GM21576 (cell line): ENCODE measurements around the gene DYNC1LI2.
"Not testable (repeated sequence)": the region's sequence is repeated elsewhere in the genome, so short reads cannot be mapped to it uniquely, and the experiment has no call there.

Experiments
- ATAC-seq: cut with Tn5 transposase; IDR thresholded peaks from one replicate; pipeline ENCODE4 v1.9.1; 2021; ENCODE audit warnings: mild to moderate bottlenecking, moderate library complexity; ENCODE audit not compliant: unreplicated experiment

The DYNC1LI2 gene

DNA sequence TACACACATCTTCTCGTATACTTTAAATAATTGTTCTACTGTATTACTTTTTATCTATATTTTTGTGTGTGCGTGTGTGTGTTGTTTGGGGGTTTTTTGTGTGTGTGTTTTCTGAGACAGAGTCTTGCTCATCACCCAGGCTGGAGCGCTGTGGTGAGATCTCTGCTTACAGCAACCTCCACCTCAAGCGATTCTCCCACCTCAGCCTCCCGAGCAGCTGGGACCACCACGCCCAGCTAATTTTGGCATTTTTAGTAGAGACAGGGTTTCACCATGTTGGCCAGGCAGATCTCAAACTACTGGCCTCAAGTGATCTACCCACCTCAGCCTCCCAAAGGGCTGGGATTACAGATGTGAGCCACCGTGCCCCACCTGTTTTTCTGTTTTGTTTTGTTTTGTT lies 53.4 kb downstream of the DYNC1LI2 start:
- ATAC-seq = no peak

DNA sequence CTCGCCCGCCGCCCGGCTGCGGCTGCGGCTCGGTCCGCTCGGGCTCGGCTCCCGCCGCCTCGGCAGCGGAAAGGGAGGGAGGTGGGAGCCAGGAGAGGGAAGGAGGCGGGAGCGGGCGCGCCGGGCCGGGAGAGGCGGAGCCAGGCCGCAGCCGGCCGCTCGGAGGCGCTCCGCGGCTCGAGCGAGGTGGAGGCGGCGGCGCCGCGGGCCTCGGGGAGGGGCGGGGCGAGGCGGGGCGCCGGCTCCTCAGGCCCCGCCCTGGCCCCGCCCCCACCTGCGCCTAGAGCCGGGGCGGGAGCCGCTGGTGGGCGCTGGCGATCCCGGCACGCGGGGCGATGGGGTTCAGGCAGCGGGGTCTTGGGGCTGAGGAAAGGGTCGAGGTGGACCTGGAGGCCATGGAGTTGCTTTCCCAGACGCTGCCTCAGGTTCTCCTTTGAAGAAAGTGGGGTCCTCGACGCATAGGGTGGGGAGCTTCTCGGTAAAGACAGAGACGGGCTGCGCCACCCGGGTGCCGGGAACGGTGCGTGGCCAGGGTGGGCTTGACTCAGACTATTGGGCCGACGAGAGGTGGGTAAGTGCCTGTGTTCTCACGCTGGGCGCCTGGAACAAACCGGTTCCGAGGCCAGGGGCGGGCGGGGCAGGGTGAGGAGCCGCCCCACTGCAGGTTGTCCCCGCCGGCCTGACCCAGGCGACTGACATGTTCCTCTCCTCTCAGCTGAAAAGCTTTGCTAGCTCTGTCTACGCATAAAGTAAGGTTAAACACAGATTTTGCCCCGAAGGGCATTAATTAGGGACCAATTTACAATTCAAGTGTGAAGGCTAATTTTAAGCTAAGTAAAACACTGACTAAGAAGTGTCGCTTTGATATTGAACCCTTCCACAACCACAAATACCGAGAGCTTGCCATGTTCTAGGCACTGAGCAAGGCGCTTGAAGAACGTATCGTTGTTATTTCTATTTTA lies 54.5 kb downstream of the DYNC1LI2 start, which contains the start of gene CMTM4:
TSS of gene CMTM4 (minus strand) at position 75 of the 962 bp plus-strand sequence. CDS start 218 bp downstream, outside the sequence.
- ATAC-seq = peak; percentile 80

DNA sequence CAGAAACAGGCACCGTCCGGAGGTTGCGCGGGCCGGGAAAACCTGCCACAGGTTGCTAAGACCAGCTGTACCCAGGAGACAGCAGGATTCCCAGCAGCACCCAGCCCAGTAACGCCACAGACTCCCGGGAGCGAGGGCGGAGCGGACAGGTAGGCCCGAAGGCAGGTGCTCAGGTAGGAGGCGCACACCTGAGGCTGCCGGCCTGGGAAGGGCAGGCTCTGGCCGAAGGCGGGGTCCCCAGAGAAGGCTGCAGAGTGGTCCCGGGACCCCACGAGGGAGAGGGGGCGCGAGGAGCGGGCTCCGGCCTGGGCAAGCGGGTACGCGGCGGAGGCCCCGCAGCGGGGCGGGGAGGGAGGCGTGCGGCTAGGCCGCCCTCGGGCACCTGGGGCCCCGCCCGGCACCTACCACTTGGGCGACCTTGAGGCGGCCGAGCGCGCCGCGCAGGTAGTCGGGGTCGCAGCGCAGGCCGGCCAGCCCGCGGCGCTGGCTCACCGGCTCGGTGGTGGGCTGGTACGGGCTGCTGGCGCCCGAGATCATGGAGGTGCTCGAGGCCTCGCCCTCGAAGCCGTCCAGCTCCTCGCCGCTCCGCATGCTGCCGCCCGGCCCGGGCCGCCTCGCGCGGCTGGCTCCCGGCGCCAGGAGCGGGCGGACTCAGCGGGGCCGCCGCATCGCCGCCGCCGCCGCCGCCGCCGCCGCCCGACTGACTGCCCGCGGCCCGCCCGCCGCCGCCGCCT lies 55.3 kb downstream of the DYNC1LI2 start:
- ATAC-seq = peak; percentile 36

DNA sequence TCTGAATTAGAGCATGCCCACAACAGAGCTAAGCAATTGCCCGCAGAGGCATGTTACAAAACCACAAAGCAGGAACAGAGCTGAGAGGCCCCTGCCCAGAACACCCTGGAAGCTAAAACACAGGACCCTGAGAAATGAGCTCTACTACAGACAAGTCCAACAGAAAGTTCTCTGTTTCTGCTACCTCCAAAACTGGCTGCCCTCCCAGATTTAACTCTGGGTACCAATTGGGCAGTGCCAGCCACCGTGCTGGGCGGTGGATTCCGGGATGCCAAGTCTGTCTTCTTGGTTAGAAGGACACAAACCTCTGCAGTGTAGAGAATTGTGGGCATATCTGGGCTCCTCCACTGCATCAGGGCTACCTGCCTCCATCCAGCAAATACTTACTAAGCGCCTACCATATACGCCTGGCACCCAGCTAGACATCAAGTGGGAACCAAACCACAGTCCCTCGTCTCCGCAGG lies 55.9 kb downstream of the DYNC1LI2 start:
- no peak for ATAC-seq

DNA sequence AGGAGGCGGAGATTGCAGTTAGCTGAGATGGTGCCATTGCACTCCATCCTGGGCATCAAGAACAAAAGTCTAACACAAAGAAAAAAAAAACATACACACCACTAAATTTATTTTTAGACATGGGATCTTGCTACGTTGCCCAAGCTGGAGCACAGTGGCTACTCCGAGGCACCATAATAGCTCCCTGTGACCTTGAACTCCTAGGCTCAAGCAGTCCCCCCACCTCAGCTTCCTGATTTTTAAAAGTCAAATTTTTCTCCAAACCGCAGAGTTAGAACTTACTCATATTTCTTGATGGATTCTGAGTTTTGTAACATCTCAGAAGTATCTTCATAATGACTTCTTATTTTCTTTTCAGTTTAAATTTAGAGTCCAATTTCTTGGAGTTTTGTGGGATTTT lies 58.3 kb downstream of the DYNC1LI2 start:
- ATAC-seq = no peak

DNA sequence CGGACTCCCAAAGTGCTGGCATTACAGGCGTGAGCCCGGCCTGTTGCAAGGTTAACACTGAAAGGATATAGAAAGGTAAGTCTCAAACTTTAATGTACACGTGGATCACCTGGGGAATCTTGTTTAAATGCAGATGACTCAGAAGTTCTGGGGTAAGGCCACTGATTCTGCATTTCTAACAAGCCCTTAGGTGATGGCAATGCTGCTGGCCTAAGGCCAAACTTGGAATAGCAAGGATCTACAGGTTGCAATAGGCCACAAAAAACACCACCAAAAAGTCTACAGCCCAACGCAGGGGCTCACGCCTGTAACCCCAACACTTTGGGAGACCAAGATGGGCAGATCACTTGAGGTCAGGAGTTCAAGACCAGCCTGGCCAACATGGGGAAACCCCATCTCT lies 59.1 kb downstream of the DYNC1LI2 start:
- no peak for ATAC-seq

DNA sequence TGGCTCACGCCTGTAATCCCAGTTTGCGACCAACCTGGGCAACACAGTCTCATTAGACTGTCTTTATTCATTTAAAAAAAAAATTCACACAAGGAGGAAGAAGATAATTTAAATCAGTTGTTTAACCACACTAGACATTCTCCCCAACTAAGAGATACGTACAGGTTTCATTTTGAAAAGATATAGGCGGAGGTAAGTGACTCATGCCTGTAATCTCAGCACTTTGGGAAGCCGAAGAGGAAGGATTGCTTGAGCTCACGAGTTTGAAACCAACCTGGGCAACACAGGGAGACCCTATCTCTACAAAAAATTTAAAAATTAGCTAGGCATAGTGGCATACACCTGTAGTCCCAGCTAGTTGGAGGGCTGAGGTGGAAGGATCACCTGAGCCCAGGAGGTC lies 60.2 kb downstream of the DYNC1LI2 start:
- ATAC-seq = no peak

DNA sequence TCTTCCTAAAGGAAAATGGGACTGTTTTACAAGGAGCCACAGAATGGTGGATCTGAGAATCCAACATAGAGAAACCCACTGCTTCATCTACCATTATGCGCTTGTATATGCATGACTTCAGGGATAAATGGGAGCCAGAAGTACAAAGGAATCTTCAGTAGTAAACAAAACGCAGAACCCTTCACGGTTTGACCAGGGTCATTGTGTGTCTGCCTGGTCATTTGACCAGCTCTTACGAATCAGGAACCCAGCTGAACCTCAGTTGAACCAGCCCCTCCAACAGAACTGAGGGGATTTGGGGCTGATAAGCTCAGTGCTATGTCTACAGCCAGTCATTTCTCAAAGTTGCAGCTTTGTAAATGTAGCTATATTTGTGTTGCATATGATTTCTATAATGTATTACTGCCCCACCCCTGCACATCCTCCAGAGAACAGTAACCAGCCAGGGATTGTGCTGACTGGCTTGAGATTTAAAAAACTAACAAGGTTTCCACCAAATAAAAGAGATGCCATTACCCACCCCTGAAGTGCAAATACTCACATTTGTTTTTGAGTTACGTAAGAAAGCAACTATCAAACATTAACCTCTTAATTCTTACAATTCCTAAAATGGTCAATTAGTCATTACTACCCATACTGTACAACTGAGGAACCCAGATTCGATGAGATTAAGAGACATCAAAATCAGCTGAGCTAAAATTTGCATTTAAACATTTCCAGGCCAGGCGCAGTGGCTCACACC lies 61.1 kb downstream of the DYNC1LI2 start:
- ATAC-seq = no peak

DNA sequence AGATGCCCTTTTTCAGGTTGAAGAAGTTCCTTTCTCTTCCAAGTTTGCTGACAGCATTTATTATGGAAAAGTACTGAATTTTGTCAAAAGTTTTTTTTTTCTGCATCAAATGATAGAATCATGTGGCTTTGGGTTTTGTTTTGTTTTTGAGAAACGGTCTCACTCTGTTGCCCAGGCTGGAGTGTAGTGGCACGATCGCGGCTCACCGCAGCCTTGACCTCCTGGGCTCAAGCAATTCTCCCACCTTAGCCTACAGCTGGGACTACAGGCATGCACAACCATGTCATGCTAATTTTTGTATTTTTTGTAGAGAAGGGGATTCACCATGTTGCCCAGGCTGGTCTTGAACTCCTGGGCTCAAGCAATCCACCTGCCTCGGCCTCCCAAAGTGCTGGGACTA lies 62.1 kb downstream of the DYNC1LI2 start:
- ATAC-seq = no peak

DNA sequence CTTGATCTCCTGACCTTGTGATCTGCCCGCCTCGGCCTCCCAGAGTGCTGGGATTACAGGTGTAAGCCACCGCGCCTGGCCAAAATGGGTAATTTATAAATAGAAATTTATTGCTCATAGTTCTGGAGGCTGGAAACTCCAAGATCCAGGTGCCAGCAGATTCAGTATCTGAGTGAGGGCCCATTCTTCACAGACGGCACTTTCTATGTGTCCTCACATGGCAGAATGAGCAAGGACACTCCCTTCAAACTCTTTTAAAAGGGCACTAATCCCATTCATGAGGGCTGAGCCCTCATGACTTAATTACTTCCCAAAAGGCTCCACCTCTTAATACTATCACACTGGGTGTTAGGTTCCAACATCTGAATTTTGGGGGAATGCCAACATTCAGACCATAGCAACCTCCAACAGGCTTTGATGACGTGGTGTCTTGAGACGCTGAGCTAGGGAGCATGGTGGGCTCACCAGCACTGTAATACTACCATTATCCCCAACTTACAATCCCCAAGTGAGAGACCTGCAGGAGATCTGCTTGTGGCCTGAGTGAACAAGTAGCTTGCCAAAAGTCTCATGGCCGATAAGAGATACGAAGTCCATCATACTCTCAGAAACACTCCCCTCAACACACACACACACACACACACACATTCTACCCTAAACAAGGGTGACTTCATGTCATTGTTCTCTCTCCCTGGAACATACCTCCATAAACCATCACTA lies 63.3 kb downstream of the DYNC1LI2 start:
- ATAC-seq = no peak

DNA sequence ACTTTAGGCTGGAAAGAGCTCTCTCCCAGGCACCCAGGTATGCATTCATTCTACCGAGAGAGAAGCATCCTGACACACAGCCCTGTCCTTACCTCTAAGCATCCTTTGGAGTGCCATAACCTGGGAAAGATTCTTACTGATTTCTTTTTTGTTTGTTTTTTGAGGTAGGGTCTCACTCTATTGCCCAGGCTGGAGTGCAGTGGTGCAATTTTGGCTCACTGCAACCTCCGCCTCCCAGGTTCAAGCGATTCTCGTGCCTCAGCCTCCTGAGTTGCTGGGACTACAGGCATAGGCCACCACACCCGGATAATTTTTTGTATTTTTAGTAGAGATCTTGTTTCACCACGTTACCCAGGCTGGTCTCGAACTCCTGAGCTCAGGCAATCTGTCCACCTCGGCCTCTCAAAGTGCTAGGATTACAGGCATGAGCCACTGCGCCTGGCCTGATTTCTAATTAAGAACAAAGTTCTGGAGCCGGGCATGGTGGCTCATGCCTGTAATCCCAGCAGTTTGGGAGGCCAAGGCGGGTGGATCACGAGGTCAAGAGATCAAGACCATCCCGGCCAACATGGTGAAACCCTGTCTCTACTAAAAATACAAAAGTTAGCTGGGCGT lies 65.8 kb downstream of the DYNC1LI2 start:
- ATAC-seq = not testable (repeated sequence)

DNA sequence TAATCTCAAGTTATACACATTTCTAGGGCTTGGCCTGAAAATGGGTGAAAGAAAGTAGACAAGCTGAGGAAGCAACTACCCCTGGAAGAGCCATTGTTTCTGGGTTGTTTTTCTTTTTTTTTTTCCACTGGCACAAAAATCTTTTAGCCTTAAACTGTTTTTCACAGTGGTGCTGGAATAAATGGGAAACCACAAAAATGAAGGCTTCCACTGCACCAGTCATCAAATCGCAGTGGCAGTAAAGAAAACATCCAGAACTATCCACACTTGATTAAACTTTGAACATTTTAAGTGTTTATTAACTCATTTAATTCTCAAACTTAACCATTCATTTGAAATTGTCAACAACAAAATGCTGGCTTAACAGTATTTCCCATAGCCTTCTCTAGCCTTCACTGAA lies 69.1 kb downstream of the DYNC1LI2 start:
- no peak for ATAC-seq

DNA sequence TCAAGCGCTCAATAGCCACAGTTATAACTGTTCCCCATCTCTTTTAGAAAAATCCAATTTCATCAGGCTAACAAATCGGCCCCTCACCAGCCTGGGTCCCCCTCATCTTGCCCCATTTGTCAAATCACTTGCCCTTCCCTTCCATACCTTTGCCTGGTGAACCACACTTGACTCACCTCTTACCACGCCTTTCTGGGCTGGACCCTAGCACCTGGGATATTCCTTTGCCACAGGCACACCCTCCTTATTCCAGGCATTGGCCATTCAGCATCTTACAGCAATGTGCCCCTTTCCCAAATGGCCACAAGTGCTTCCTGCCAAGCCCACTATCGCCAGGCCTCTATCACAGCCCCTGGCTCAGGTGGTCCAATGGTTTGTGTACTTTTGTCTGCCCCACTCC lies 69.7 kb downstream of the DYNC1LI2 start:
- no peak for ATAC-seq

DNA sequence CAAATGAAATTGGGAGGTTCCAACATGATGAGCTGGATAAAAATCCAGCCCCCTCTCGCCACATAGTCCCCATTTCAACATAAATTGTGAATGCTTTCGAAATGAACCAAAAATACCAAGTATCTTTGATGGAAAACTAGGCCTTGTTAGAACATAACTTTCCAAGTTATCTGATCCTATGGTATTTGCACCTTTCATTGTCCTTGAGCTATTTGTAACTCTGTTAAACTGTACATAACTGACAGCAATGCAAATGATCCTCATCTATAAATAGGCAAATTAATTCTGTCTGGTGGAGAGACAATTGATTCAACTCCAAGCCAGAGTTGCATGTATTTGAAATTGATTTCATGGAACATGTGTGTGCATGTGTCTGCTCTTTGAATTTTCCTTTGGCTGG lies 73.1 kb downstream of the DYNC1LI2 start:
- ATAC-seq = no peak

DNA sequence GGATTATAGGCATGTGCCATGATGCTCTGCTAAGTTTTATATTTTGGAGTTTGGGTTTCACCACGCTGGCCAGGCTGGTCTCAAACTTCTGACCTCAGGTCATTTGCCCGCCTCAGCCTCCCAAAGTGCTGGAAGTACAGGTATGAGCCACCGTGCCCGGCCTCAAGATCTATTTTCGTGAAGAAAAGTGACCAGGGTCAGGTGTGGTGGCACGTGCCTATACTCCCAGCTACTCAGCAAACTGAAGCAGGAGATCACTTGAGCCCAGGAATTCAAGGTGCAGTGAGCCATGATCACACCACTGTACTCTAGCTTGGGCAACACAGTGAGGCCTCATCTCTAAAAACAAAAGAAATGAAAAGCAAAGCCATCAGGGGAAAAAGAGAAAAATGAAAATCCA lies 73.6 kb downstream of the DYNC1LI2 start:
- ATAC-seq = no peak

DNA sequence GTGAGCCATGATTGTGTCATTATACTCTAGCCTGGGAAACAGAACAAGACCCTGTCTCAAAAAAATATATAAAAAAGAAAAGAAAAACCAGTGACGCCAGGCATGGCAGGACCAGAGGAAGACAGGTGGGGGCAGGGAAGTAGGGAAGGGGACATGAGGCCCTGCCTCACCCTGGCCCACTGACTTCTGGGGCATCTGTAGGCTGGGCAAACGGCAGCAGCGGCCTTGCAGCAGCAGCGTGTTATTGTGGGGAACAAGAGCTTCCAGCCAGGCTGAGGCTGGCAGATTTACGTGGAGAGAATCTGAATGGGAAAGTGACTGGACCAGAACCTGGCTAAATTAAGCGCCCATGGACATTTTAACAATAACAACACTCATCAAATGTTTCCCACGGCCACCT lies 74.2 kb downstream of the DYNC1LI2 start:
- ATAC-seq = no peak

DNA sequence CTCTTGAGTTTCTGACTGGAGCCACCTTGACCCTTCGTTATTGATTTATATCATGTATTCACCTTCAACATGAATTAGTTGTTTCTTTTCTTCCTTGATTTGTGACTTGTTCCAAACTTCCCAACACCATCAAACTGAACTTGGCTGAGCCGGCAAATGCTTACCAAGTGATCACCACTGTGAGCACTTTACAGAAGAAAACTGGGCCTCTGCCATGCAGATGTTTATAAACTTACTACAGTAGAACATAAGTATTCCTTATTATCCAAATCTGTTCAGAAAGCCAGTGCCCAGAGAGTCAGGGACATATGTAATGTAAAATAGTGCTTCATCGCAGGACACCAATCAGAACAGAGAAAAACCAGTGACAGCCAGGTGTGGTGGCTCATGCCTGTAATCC lies 74.8 kb downstream of the DYNC1LI2 start:
- ATAC-seq = no peak

DNA sequence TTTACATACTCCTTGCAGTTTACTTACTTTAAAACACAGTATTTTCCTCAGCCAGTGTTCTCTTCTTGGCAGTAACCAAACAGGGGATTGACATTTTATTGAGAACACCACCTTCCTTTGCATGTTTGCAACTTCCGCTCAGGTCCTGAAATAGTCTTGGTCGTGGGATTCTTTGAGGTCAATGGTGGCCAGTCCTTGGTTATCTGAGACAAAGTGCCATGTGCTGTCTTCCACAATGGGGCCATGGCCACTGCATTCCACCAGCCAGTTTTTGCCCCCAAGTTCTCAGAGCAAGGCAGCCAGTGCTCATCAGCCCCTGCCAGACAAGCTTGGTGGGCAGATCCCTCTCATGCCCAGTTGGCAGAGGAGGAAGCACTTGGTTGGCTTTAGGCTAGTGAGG lies 77.7 kb downstream of the DYNC1LI2 start:
- ATAC-seq = no peak
